SK-N-SH treated with all-trans-retinoic acid at 6 μM for 48 hours (cell line): Measurements from ENCODE around the gene ABCC9.

Experiments
- ATAC-seq: fragments of 200-7000 bp; cut with Tn5 transposase; 3 replicates; pipeline ENCODE4 v1.9.1; 2020; ENCODE audit warnings: mild to moderate bottlenecking, moderate library complexity
- ARNTL ChIP-seq: fragments of 450-650 bp; formaldehyde crosslinking; IDR thresholded peaks from 2 replicates; pipeline ENCODE4 v1.5.0; 2020; ENCODE audit warnings: low read depth, mild to moderate bottlenecking, moderate library complexity, borderline replicate concordance
- BACH2 ChIP-seq: fragments of 250-450 bp; sonication (Bioruptor Pico); IDR thresholded peaks from 2 replicates; pipeline ENCODE4 v1.9.0; 2021; ENCODE audit warnings: mild to moderate bottlenecking, borderline replicate concordance
- CSDC2 ChIP-seq: fragments of 250-450 bp; sonication (Bioruptor Pico); IDR thresholded peaks from 2 replicates; pipeline ENCODE4 v1.5.0; 2020; ENCODE audit warnings: mild to moderate bottlenecking, moderate library complexity
- ESRRG ChIP-seq: fragments of 250-450 bp; sonication (Bioruptor Pico); IDR thresholded peaks from 2 replicates; pipeline ENCODE4 v1.6.1; 2021; ENCODE audit warnings: mild to moderate bottlenecking
- GLIS3 ChIP-seq: fragments of 250-450 bp; sonication (Bioruptor Pico); IDR thresholded peaks from 2 replicates; pipeline ENCODE4 v1.5.0; 2020; ENCODE audit warnings: mild to moderate bottlenecking, moderate library complexity
- ISL1 ChIP-seq: fragments of 250-450 bp; sonication (Bioruptor Pico); IDR thresholded peaks from 2 replicates; pipeline ENCODE4 v2.1.2; 2022; ENCODE audit warnings: mild to moderate bottlenecking, moderate library complexity
- OSR1 ChIP-seq: fragments of 250-450 bp; sonication (Bioruptor Pico); IDR thresholded peaks from 2 replicates; pipeline ENCODE4 v1.8.0; 2022; ENCODE audit warnings: moderate library complexity, mild to moderate bottlenecking, inconsistent platforms
- PPARA ChIP-seq: fragments of 250-450 bp; sonication (Bioruptor Pico); IDR thresholded peaks from 2 replicates; pipeline ENCODE4 v1.5.0; 2020; ENCODE audit warnings: mild to moderate bottlenecking, borderline replicate concordance
- RARB ChIP-seq: fragments of 250-450 bp; sonication (Bioruptor Pico); IDR thresholded peaks from 2 replicates; pipeline ENCODE4 v1.8.0; 2021; ENCODE audit warnings: mild to moderate bottlenecking, moderate library complexity
- SNAI2 ChIP-seq: fragments of 250-450 bp; sonication (Bioruptor Pico); IDR thresholded peaks from 2 replicates; pipeline ENCODE4 v1.5.0; 2020; ENCODE audit warnings: mild to moderate bottlenecking, moderate library complexity
- TCF4 ChIP-seq: fragments of 250-450 bp; sonication (Bioruptor Pico); IDR thresholded peaks from 2 replicates; pipeline ENCODE4 v1.8.0; 2021; ENCODE audit warnings: mild to moderate bottlenecking, moderate library complexity, borderline replicate concordance
- TOX ChIP-seq: fragments of 250-450 bp; sonication (Bioruptor Pico); IDR thresholded peaks from 2 replicates; pipeline ENCODE4 v1.8.0; 2021; ENCODE audit warnings: mild to moderate bottlenecking, moderate library complexity, borderline replicate concordance
- TSHZ2 ChIP-seq: fragments of 250-450 bp; sonication (Bioruptor Pico); IDR thresholded peaks from 2 replicates; pipeline ENCODE4 v1.5.0; 2020; ENCODE audit warnings: mild to moderate bottlenecking, moderate library complexity
- ZC3H10 ChIP-seq: fragments of 250-450 bp; sonication (Bioruptor Pico); IDR thresholded peaks from 2 replicates; pipeline ENCODE4 v1.5.1; 2021; ENCODE audit warnings: mild to moderate bottlenecking, moderate library complexity
- ZFP3 ChIP-seq: fragments of 250-450 bp; sonication (Bioruptor Pico); IDR thresholded peaks from 2 replicates; pipeline ENCODE4 v1.5.0; 2020; ENCODE audit warnings: mild to moderate bottlenecking, moderate library complexity
- ZNF565 ChIP-seq: fragments of 450-650 bp; formaldehyde crosslinking; conservative IDR thresholded peaks from 2 replicates; pipeline ENCODE4 v1.5.0; 2020; ENCODE audit warnings: low read depth, mild to moderate bottlenecking, moderate library complexity
- ZNF70 ChIP-seq: fragments of 450-650 bp; formaldehyde crosslinking; IDR thresholded peaks from 2 replicates; pipeline ENCODE4 v1.5.0; 2020; ENCODE audit warnings: mild to moderate bottlenecking, moderate library complexity
- ZNF8 ChIP-seq: fragments of 450-650 bp; formaldehyde crosslinking; IDR thresholded peaks from 2 replicates; pipeline ENCODE4 v1.5.0; 2020; ENCODE audit warnings: mild to moderate bottlenecking, moderate library complexity
- TF ChIP-seq, protein P1 (sequence below): fragments of 250-450 bp; sonication (Bioruptor Pico); IDR thresholded peaks from 2 replicates; pipeline ENCODE4 v1.5.1; 2020; ENCODE audit warnings: low read depth, mild to moderate bottlenecking, moderate library complexity
- TF ChIP-seq, protein P2 (sequence below): fragments of 250-450 bp; sonication (Bioruptor Pico); IDR thresholded peaks from 2 replicates; pipeline ENCODE4 v1.5.1; 2021; ENCODE audit warnings: mild to moderate bottlenecking, moderate library complexity
- TF ChIP-seq, protein P3 (sequence below): fragments of 250-450 bp; sonication (Bioruptor Pico); IDR thresholded peaks from 2 replicates; pipeline ENCODE4 v1.8.0; 2021; ENCODE audit warnings: low read depth, mild to moderate bottlenecking, moderate library complexity, borderline replicate concordance

Gene ABCC9

GRCh38 chr12:21769307-21769706 lies 171.9 kb downstream of the ABCC9 start (continued):
- TF ChIP-seq TSHZ2 = no peak
- no peak for TF ChIP-seq TCF4 (CRISPR knock-in tag)
- TF ChIP-seq PPARA (CRISPR knock-in tag) = no peak
- TF ChIP-seq ESRRG (CRISPR knock-in tag) = no peak
- TF ChIP-seq ZNF8 (CRISPR knock-in tag) = no peak
- TF ChIP-seq ARNTL (CRISPR knock-in tag) = no peak
- TF ChIP-seq ZNF70 (CRISPR knock-in tag) = no peak
- TF ChIP-seq, all 23 proteins: peak for 0

GRCh38 chr12:21766403-21766802 lies 174.8 kb downstream of the ABCC9 start:
- no peak for TF ChIP-seq ZNF565
- no peak for TF ChIP-seq RARB (CRISPR knock-in tag)
- no peak for ATAC-seq

DNA sequence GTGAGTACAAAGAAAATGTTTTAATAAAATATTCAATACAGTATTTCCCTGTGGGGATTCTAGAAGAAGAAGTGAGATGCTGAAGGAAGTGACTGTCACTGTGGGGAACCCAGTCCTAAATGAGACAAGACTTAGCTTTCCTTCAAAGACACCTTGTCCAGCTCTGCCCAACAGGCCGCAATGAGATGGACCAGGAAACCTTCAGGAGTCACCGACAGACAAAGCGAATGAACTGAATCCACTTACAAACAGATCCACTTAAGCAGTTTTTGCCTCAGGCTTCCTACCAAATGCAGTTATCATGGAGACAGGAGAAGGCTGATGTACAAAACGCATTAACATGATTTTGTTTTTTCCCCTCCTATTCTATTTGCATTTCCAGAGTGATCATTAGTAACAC lies 176.3 kb downstream of the ABCC9 start:
- no peak for ATAC-seq
- TF ChIP-seq ARNTL (CRISPR knock-in tag) = no peak
- TF ChIP-seq CSDC2 = no peak
- no peak for TF ChIP-seq RARB (CRISPR knock-in tag)
- TF ChIP-seq PPARA (CRISPR knock-in tag) = no peak
- TF ChIP-seq OSR1 (CRISPR knock-in tag) = no peak
- no peak for TF ChIP-seq ZFP3 (CRISPR knock-in tag)
- no peak for TF ChIP-seq ESRRG (CRISPR knock-in tag)
- TF ChIP-seq SNAI2 (CRISPR knock-in tag) = no peak
- no peak for TF ChIP-seq TCF4 (CRISPR knock-in tag)
- TF ChIP-seq ZC3H10 (CRISPR knock-in tag) = no peak
- TF ChIP-seq, protein P1, sequence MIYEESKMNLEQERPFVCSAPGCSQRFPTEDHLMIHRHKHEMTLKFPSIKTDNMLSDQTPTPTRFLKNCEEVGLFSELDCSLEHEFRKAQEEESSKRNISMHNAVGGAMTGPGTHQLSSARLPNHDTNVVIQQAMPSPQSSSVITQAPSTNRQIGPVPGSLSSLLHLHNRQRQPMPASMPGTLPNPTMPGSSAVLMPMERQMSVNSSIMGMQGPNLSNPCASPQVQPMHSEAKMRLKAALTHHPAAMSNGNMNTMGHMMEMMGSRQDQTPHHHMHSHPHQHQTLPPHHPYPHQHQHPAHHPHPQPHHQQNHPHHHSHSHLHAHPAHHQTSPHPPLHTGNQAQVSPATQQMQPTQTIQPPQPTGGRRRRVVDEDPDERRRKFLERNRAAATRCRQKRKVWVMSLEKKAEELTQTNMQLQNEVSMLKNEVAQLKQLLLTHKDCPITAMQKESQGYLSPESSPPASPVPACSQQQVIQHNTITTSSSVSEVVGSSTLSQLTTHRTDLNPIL (CRISPR knock-in tag) = no peak
- no peak for TF ChIP-seq ISL1
- TF ChIP-seq ZNF565 = no peak
- no peak for TF ChIP-seq GLIS3
- no peak; the same call in 1 of the 2 replicates for TF ChIP-seq ZNF70 (CRISPR knock-in tag)
- TF ChIP-seq, protein P2, sequence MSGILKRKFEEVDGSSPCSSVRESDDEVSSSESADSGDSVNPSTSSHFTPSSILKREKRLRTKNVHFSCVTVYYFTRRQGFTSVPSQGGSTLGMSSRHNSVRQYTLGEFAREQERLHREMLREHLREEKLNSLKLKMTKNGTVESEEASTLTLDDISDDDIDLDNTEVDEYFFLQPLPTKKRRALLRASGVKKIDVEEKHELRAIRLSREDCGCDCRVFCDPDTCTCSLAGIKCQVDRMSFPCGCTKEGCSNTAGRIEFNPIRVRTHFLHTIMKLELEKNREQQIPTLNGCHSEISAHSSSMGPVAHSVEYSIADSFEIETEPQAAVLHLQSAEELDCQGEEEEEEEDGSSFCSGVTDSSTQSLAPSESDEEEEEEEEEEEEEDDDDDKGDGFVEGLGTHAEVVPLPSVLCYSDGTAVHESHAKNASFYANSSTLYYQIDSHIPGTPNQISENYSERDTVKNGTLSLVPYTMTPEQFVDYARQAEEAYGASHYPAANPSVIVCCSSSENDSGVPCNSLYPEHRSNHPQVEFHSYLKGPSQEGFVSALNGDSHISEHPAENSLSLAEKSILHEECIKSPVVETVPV (CRISPR knock-in tag) = no peak

DNA sequence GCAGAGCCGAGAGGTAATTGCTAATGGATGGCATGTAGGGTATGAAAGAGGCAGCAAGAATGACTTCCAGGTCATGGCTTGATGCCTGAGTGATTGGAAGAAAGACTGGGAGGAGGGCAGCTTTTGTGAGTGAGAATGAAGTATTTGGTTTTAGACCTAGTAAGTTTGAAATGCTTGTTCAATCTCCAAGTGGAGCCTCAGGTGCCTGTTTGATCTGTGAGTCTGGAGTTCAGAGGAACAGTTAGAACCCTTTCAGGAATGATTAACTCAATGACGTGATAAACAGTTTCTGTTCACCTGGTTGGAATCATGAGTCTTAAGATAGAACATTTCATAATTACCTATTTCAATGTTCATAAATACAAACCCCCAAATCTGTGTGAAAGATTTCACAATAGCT lies 177.2 kb downstream of the ABCC9 start:
- TF ChIP-seq CSDC2 = no peak
- no peak for TF ChIP-seq ZNF565
- ATAC-seq = no peak

GRCh38 chr12:21763531-21763930 lies 177.7 kb downstream of the ABCC9 start:
- ATAC-seq = no peak
- TF ChIP-seq ZFP3 (CRISPR knock-in tag) (no peak), ISL1 (no peak), TSHZ2 (no peak), CSDC2 (no peak), PPARA (CRISPR knock-in tag) (no peak), TCF4 (CRISPR knock-in tag) (no peak), ZC3H10 (CRISPR knock-in tag) (no peak), BACH2 (CRISPR knock-in tag) (no peak), RARB (CRISPR knock-in tag) (no peak), TOX (CRISPR knock-in tag) (no peak), OSR1 (CRISPR knock-in tag) (no peak)
- TF ChIP-seq, protein P1 (CRISPR knock-in tag) = no peak
- TF ChIP-seq, protein P2 (CRISPR knock-in tag) = no peak
- TF ChIP-seq, protein P3, sequence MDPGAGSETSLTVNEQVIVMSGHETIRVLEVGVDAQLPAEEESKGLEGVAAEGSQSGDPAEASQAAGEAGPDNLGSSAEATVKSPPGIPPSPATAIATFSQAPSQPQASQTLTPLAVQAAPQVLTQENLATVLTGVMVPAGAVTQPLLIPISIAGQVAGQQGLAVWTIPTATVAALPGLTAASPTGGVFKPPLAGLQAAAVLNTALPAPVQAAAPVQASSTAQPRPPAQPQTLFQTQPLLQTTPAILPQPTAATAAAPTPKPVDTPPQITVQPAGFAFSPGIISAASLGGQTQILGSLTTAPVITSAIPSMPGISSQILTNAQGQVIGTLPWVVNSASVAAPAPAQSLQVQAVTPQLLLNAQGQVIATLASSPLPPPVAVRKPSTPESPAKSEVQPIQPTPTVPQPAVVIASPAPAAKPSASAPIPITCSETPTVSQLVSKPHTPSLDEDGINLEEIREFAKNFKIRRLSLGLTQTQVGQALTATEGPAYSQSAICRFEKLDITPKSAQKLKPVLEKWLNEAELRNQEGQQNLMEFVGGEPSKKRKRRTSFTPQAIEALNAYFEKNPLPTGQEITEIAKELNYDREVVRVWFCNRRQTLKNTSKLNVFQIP (CRISPR knock-in tag) = no peak
